GM23338 (cell line): Measurements from ENCODE around the gene CHTF8. TPM values are rescaled to one million over a fixed set of nuclear protein-coding genes. Genes with fewer than 3 reads are reported as not detected.

ENCODE experiments used
- ATAC-seq: fragments of 200-7000 bp; cut with Tn5 transposase; 3 replicates; pipeline ENCODE4 v1.9.1; 2020
- DNase-seq: peaks from one replicate; pipeline ENCODE4 v3.0.0-alpha.2; 2015; ENCODE audit warnings: low spot score
- H2AFZ ChIP-seq: fragments of 200-600 bp; sonication (generic); 2 replicates; pipeline ENCODE4 v1.8.0; 2016; ENCODE audit warnings: antibody characterized with exemption, mild to moderate bottlenecking, moderate library complexity
- H3F3A ChIP-seq: fragments of 200-600 bp; sonication (generic); replicated peaks from 2 replicates; pipeline ENCODE4 v1.8.0; 2017; ENCODE audit warnings: antibody characterized with exemption, mixed run types, low read depth
- H3K27ac ChIP-seq: fragments of 200-600 bp; sonication (generic); 2 replicates; pipeline ENCODE4 v1.6.1; 2016; ENCODE audit warnings: low read depth
- H3K27me3 ChIP-seq: fragments of 200-600 bp; sonication (generic); 2 replicates; pipeline ENCODE4 v1.8.0; 2016; ENCODE audit warnings: mild to moderate bottlenecking, mixed run types, moderate library complexity; ENCODE audit not compliant: insufficient read depth
- H3K36me3 ChIP-seq: fragments of 200-600 bp; sonication (generic); 2 replicates; pipeline ENCODE4 v1.8.0; 2016; ENCODE audit warnings: mild to moderate bottlenecking; ENCODE audit not compliant: insufficient read depth
- H3K4me1 ChIP-seq: fragments of 200-600 bp; sonication (generic); 2 replicates; pipeline ENCODE4 v1.8.0; 2016; ENCODE audit warnings: mild to moderate bottlenecking, moderate library complexity; ENCODE audit not compliant: insufficient read depth
- H3K4me2 ChIP-seq: fragments of 200-600 bp; sonication (generic); 2 replicates; pipeline ENCODE4 v1.7.1; 2017; ENCODE audit warnings: mixed run types
- H3K4me3 ChIP-seq: fragments of 200-600 bp; sonication (generic); 2 replicates; pipeline ENCODE4 v1.6.1; 2016; ENCODE audit warnings: mixed run types
- H3K79me2 ChIP-seq: fragments of 200-600 bp; sonication (generic); replicated peaks from 2 replicates; pipeline ENCODE4 v1.8.0; 2017; ENCODE audit warnings: mild to moderate bottlenecking; ENCODE audit not compliant: insufficient read depth
- H3K9me2 ChIP-seq: fragments of 200-600 bp; sonication (generic); 2 replicates; pipeline ENCODE4 v1.8.0; 2017; ENCODE audit not compliant: insufficient read depth
- H4K20me1 ChIP-seq: fragments of 200-600 bp; sonication (generic); replicated peaks from 2 replicates; pipeline ENCODE4 v1.8.0; 2017; ENCODE audit warnings: mild to moderate bottlenecking; ENCODE audit not compliant: insufficient read depth
- H3K27ac Mint-ChIP-seq: 2 replicates; pipeline ENCODE4 v1.8.0; 2020; ENCODE audit warnings: inconsistent platforms, mild to moderate bottlenecking, moderate library complexity, mixed read lengths
- H3K27me3 Mint-ChIP-seq: 3 replicates; pipeline ENCODE4 v1.8.0; 2022; ENCODE audit warnings: low read depth, mild to moderate bottlenecking, moderate library complexity, mixed read lengths, inconsistent platforms; ENCODE audit not compliant: insufficient read depth, poor library complexity
- H3K36me3 Mint-ChIP-seq: 3 replicates; pipeline ENCODE4 v1.8.0; 2021; ENCODE audit warnings: low read depth, mild to moderate bottlenecking, inconsistent platforms, moderate library complexity, mixed read lengths
- H3K4me1 Mint-ChIP-seq: 3 replicates; pipeline ENCODE4 v1.8.0; 2020; ENCODE audit warnings: mild to moderate bottlenecking, inconsistent platforms, mixed read lengths
- H3K4me3 Mint-ChIP-seq: 3 replicates; pipeline ENCODE4 v1.8.0; 2021; ENCODE audit warnings: moderate library complexity, mild to moderate bottlenecking, inconsistent platforms, mixed read lengths
- H3K9me3 Mint-ChIP-seq: 3 replicates; pipeline ENCODE4 v1.8.0; 2020; ENCODE audit warnings: moderate library complexity, mild to moderate bottlenecking, inconsistent platforms, mixed read lengths
- CREB1 ChIP-seq: fragments of 250-450 bp; sonication (Bioruptor Pico); IDR thresholded peaks from 2 replicates; pipeline ENCODE4 v1.5.0; 2020; ENCODE audit warnings: low read depth, mild to moderate bottlenecking, moderate library complexity
- CTCF ChIP-seq, 2 experiments: fragments of 200-600 bp in 1 of 2; sonication (generic) in 1 of 2; conservative IDR thresholded peaks; 2 replicates each; pipeline versions ENCODE4 v1.5.1 to v1.6.1; 2016 to 2017; ENCODE audit warnings: antibody characterized with exemption in 2 of 2, low read depth in 2 of 2, mild to moderate bottlenecking in 2 of 2, moderate library complexity in 1 of 2
- ETS1 ChIP-seq: IDR thresholded peaks from 2 replicates; pipeline ENCODE4 v1.6.1; 2016; ENCODE audit warnings: antibody characterized with exemption
- EZH2 ChIP-seq: fragments of 200-600 bp; sonication (generic); IDR thresholded peaks from one replicate; pipeline ENCODE4 v1.8.0; 2017; ENCODE audit warnings: antibody characterized with exemption, mild to moderate bottlenecking, low read depth; ENCODE audit not compliant: unreplicated experiment
- EZH2phosphoT487 ChIP-seq: fragments of 200-600 bp; sonication (generic); IDR thresholded peaks from one replicate; pipeline ENCODE4 v1.8.1; 2018; ENCODE audit warnings: antibody characterized with exemption; ENCODE audit not compliant: unreplicated experiment
- JUNB ChIP-seq: IDR thresholded peaks from one replicate; pipeline ENCODE4 v1.6.1; 2016; ENCODE audit warnings: antibody characterized with exemption; ENCODE audit not compliant: unreplicated experiment
- NANOG ChIP-seq: IDR thresholded peaks from 2 replicates; pipeline ENCODE4 v1.6.1; 2016; ENCODE audit warnings: antibody characterized with exemption, borderline replicate concordance
- POLR2AphosphoS5 ChIP-seq: IDR thresholded peaks from 2 replicates; pipeline ENCODE4 v1.6.1; 2016; ENCODE audit warnings: antibody characterized with exemption, low read depth
- REST ChIP-seq: IDR thresholded peaks from one replicate; pipeline ENCODE4 v1.6.1; 2018; ENCODE audit warnings: antibody characterized with exemption; ENCODE audit not compliant: unreplicated experiment
- STAT1 ChIP-seq: IDR thresholded peaks from one replicate; pipeline ENCODE4 v1.6.1; 2016; ENCODE audit warnings: antibody characterized with exemption; ENCODE audit not compliant: unreplicated experiment
- ZNF114 ChIP-seq: fragments of 250-450 bp; sonication (Bioruptor Pico); IDR thresholded peaks from 2 replicates; pipeline ENCODE4 v1.5.0; 2020; ENCODE audit warnings: mild to moderate bottlenecking, moderate library complexity
- ZNF331 ChIP-seq: fragments of 250-450 bp; sonication (Bioruptor Pico); IDR thresholded peaks from 2 replicates; pipeline ENCODE4 v1.5.0; 2020; ENCODE audit warnings: low read depth, mild to moderate bottlenecking, moderate library complexity
- ZNF462 ChIP-seq: fragments of 250-450 bp; sonication (Bioruptor Pico); IDR thresholded peaks from 2 replicates; pipeline ENCODE4 v1.5.0; 2020; ENCODE audit warnings: mild to moderate bottlenecking, moderate library complexity
- polyA plus RNA-seq: library from polyadenylated mRNA; unstranded; fragments of >200 nt; fragmentation: Nextera tagmentation; extraction: Ambion mirVana; gene quantifications from 2 replicates; pipeline ENCODE4 v1.2.1, GENCODE V29; 2016
- total RNA-seq: library from RNA; depleted of rRNA; stranded (reverse); fragments of >200 nt; shearing (Covaris generic); gene quantifications from 2 replicates; pipeline ENCODE4 v1.2.3, GENCODE V29; 2014

The CHTF8 gene
- total and polyA plus RNA-seq, 2 experiments from 2014 or later = 24.4 to 155 TPM

GRCh38 chr16:69166946-69167930, 34.9 kb upstream of the CHTF8 start:
- no peak overlapping the region for H3K27ac Mint-ChIP-seq
- no peak overlapping the region for H3K4me3 ChIP-seq

More at GRCh38 chr16:69166946-69167930, 34.9 kb upstream of the CHTF8 start:
- Histone ChIP-seq H2AFZ (no peak overlapping the region), H3K27me3 (no peaks in the 10 kb centered on the region), H3K36me3 (peaks cover 48% of the 10 kb centered on the region), H3K79me2 (no peaks in the 10 kb centered on the region), H3K4me2 (no peak overlapping the region), H4K20me1 (peaks cover 15% of the 10 kb centered on the region; the same call in 1 of the 2 replicates), H3K9me2 (no peaks in the 10 kb centered on the region), H3K4me1 (no peaks in the 10 kb centered on the region), H3F3A (0 out of 2 replicates have a peak, but pooled peaks cover 6% of the 10 kb centered on the region), H3K27ac (no peak overlapping the region)
- Mint-ChIP-seq H3K4me1 (peaks cover 8% of the 10 kb centered on the region; the same call in 1 of the 3 replicates), H3K36me3 (peaks cover 72% of the 10 kb centered on the region), H3K27me3 (peaks cover 4% of the 10 kb centered on the region), H3K4me3 (no peak overlapping the region), H3K9me3 (no peaks in the 10 kb centered on the region; the same call in 2 of the 3 replicates)
- ATAC-seq = no peak
- no peak for TF ChIP-seq POLR2AphosphoS5
- TF ChIP-seq NANOG = no peak
- TF ChIP-seq STAT1 = no peak
- TF ChIP-seq CTCF (conservative IDR thresholded peaks at IDR 0.05; ENCODE audit: low read depth in 2 of 2) = no peak
- TF ChIP-seq EZH2 = no peak
- no peak for TF ChIP-seq ETS1
- TF ChIP-seq ZNF114 = no peak
- TF ChIP-seq REST = no peak
- no peak for TF ChIP-seq CREB1 (CRISPR knock-in tag)
- no peak for TF ChIP-seq EZH2phosphoT487
- no peak for TF ChIP-seq ZNF331
- TF ChIP-seq ZNF462 = no peak
- TF ChIP-seq JUNB = no peak
- no peak for DNase-seq
